Upper lobe of left lung (tissue), 6 donors: ENCODE measurements around the gene FOXP1. TPM values are rescaled to one million over a fixed set of nuclear protein-coding genes. Genes with fewer than 3 reads are reported as not detected.

ENCODE experiments used
- ATAC-seq, 2 donors: fragments of 200-7000 bp; cut with Tn5 transposase; one replicate each; pipeline ENCODE4 v1.9.1; 2022; ENCODE audit warnings: mild to moderate bottlenecking in 2 of 2, moderate library complexity in 2 of 2; ENCODE audit not compliant: low FRiP score in 2 of 2
- DNase-seq, 2 donors: peaks; one replicate each; pipeline ENCODE4 v3.0.0-alpha.2; 2019 to 2020
- H3K27ac ChIP-seq, 4 donors: fragments of 200-600 bp; sonication (generic); one replicate each; pipeline ENCODE4 v1.5.1; 2016 to 2019
- H3K27me3 ChIP-seq, 4 donors: fragments of 200-600 bp; sonication (generic); one replicate each; pipeline ENCODE4 v1.5.1; 2017 to 2019
- H3K36me3 ChIP-seq, 4 donors: fragments of 200-600 bp; sonication (generic); one replicate each; pipeline ENCODE4 v1.5.1; 2016 to 2019
- H3K4me1 ChIP-seq, 4 donors: fragments of 200-600 bp; sonication (generic); one replicate each; pipeline ENCODE4 v1.5.1; 2018 to 2019
- H3K4me3 ChIP-seq, 4 donors: fragments of 200-600 bp; sonication (generic); one replicate each; pipeline ENCODE4 v1.5.1; 2017 to 2019; ENCODE audit warnings: mild to moderate bottlenecking in 2 of 4, moderate library complexity in 1 of 4
- H3K9me3 ChIP-seq, 4 donors: fragments of 200-600 bp; sonication (generic); one replicate each; pipeline ENCODE4 v1.5.1; 2018 to 2019
- CTCF ChIP-seq, 6 experiments: fragments of 450-650 bp in 4 of 6; fragments of 200-600 bp in 2 of 6; sonication (generic) in 2 of 6; IDR thresholded peaks; one replicate each; pipeline ENCODE4 v1.5.1; 2016 to 2019; ENCODE audit warnings: antibody characterized with exemption in 6 of 6
- EP300 ChIP-seq, 4 donors: sonication (generic); formaldehyde crosslinking; IDR thresholded peaks; one replicate each; pipeline ENCODE4 v1.5.1; 2017; ENCODE audit warnings: antibody characterized with exemption in 4 of 4, control low read depth in 2 of 4
- POLR2A ChIP-seq, 4 donors: fragments of 450-650 bp; IDR thresholded peaks; one replicate each; pipeline ENCODE4 v1.5.1; 2016 to 2017; ENCODE audit warnings: antibody characterized with exemption in 4 of 4, mild to moderate bottlenecking in 2 of 4
- POLR2AphosphoS5 ChIP-seq, 2 donors: sonication (generic); formaldehyde crosslinking; IDR thresholded peaks; one replicate each; pipeline ENCODE4 v1.5.1; 2017; ENCODE audit warnings: antibody characterized with exemption in 2 of 2
- WGBS, 2 donors: methylation state at CpG; one replicate each; pipeline ENCODE4 v1.1.5; 2017 to 2018; 5-methylcytosine and 5-hydroxymethylcytosine counted together
- total RNA-seq, 6 donors: library from RNA; depleted of rRNA in 4 of 6; stranded (reverse); fragments of >200 nt in 4 of 6; gene quantifications; one replicate each; pipeline versions ENCODE4 v1.1.0 to v1.2.1, GENCODE V29; 2016 to 2021
- donor health status: DM: no; HTN: no; CAD: no; lungs with moderate emphysema.
- donor health status: DM: no; HTN: yes; CAD: no; lungs with severe emphysema.

Gene FOXP1
- total RNA-seq, 6 donors from 2014 or later, result 103 to 248 (median 134) TPM

GRCh38 chr3:71260782-71261181 lies 322.7 kb downstream of the FOXP1 start:
- TF ChIP-seq EP300 (IDR thresholded peaks at IDR 0.05) (no peak), POLR2A (IDR thresholded peaks at IDR 0.05) (no peak)
- ATAC-seq, result no peak
- no peaks in the 10 kb centered on the region for H3K36me3 ChIP-seq
- H3K27ac ChIP-seq, result no peak overlapping the region
- peaks cover 0 to 10% (median 0%) of the 10 kb centered on the region in 4 donors for H3K4me1 ChIP-seq
- no peaks in the 10 kb centered on the region for H3K9me3 ChIP-seq
- no peak for DNase-seq
- no peaks in the 10 kb centered on the region for H3K27me3 ChIP-seq
- 94 to 96% methylated on average over 8 of the region's 8 CpGs for WGBS, 2 donors
- H3K4me3 ChIP-seq, result no peak overlapping the region

GRCh38 chr3:71258526-71258925 lies 325.0 kb downstream of the FOXP1 start:
- no peak overlapping the region for H3K27ac ChIP-seq
- no peaks in the 10 kb centered on the region for H3K9me3 ChIP-seq
- WGBS, 2 donors, result 89 to 95% methylated on average over 3 of the region's 3 CpGs
- no peak overlapping the region for H3K4me3 ChIP-seq
- H3K36me3 ChIP-seq, result no peaks in the 10 kb centered on the region
- ATAC-seq (no peak), DNase-seq (no peak)
- H3K27me3 ChIP-seq, result no peaks in the 10 kb centered on the region
- peaks cover 0 to 10% (median 0%) of the 10 kb centered on the region in 4 donors for H3K4me1 ChIP-seq
- TF ChIP-seq POLR2A (IDR thresholded peaks at IDR 0.05), result no peak
- TF ChIP-seq EP300 (IDR thresholded peaks at IDR 0.05), result no peak
- TF ChIP-seq POLR2AphosphoS5 (IDR thresholded peaks at IDR 0.05), result no peak
- no peak for TF ChIP-seq CTCF (IDR thresholded peaks at IDR 0.05)

- H3K4me3 ChIP-seq, result no peak overlapping the region
- TF ChIP-seq EP300 (IDR thresholded peaks at IDR 0.05) (no peak), CTCF (IDR thresholded peaks at IDR 0.05) (no peak), POLR2AphosphoS5 (IDR thresholded peaks at IDR 0.05) (no peak), POLR2A (IDR thresholded peaks at IDR 0.05) (no peak)
- WGBS, 2 donors, result 78 to 88% methylated on average over 1 of the region's 1 CpG
- H3K27ac ChIP-seq, result no peak overlapping the region
- H3K4me1 ChIP-seq, result peaks cover 0 to 13% (median under 1%) of the 10 kb centered on the region in 4 donors
- peak in 1 of 2 donors; percentile 70 for ATAC-seq
- H3K9me3 ChIP-seq, result no peaks in the 10 kb centered on the region
- no peaks in the 10 kb centered on the region for H3K27me3 ChIP-seq
- H3K36me3 ChIP-seq, result no peaks in the 10 kb centered on the region
- no peak for DNase-seq
Measured at GRCh38 chr3:71258116-71258515, 325.4 kb downstream of the FOXP1 start.

- TF ChIP-seq CTCF (IDR thresholded peaks at IDR 0.05), result no peak
- no peak for TF ChIP-seq POLR2A (IDR thresholded peaks at IDR 0.05)
- TF ChIP-seq EP300 (IDR thresholded peaks at IDR 0.05), result no peak
- no peak for TF ChIP-seq POLR2AphosphoS5 (IDR thresholded peaks at IDR 0.05)
- no peak for DNase-seq
- Histone ChIP-seq H3K27ac (peak overlapping the region in 1 of 4 donors; percentile 50), H3K36me3 (no peaks in the 10 kb centered on the region), H3K27me3 (no peaks in the 10 kb centered on the region), H3K9me3 (no peaks in the 10 kb centered on the region), H3K4me3 (no peak overlapping the region), H3K4me1 (peaks cover 4 to 25% (median 6%) of the 10 kb centered on the region in 4 donors)
- 93 to 95% methylated on average over 3 of the region's 3 CpGs for WGBS, 2 donors
- no peak for ATAC-seq
Measured at GRCh38 chr3:71255498-71255897, 328.0 kb downstream of the FOXP1 start.

- TF ChIP-seq CTCF (IDR thresholded peaks at IDR 0.05) (no peak), EP300 (IDR thresholded peaks at IDR 0.05) (peak in 1 of 4 donors; percentile 69)
- H3K36me3 ChIP-seq, result no peaks in the 10 kb centered on the region
- H3K9me3 ChIP-seq, result no peaks in the 10 kb centered on the region
- peaks cover 5 to 25% (median 7%) of the 10 kb centered on the region in 4 donors for H3K4me1 ChIP-seq
- peak in 1 of 2 donors; percentile 22 for ATAC-seq
- no peak overlapping the region for H3K4me3 ChIP-seq
- peak in 1 of 2 donors; percentile 56 for DNase-seq
- 66 to 74% methylated on average over 7 of the region's 7 CpGs for WGBS, 2 donors
- H3K27me3 ChIP-seq, result no peaks in the 10 kb centered on the region
- peak overlapping the region; percentile 41 to 67 (median 58) for H3K27ac ChIP-seq
Measured at GRCh38 chr3:71254281-71255057, 329.1 kb downstream of the FOXP1 start.
